Activated CD4-positive, alpha-beta T cell treated with anti-CD3 and anti-CD28 coated beads, Interleukin-2, amount 50 U/mL, for 48 hours (primary cell): ENCODE data around the gene CASP5.
A peak's percentile ranks its signal among the peaks of the same experiment; 100 is the strongest.
"Not testable (repeated sequence)": the region's sequence is repeated elsewhere in the genome, so short reads cannot be mapped to it uniquely, and the experiment has no call there.

Source experiments
- DNase-seq, 2 experiments: peaks; one replicate each; pipeline ENCODE4 v3.0.0-alpha.2; 2020

Gene CASP5

GRCh38 chr11:105023003-105023402 lies at the start of gene CASP5:
TSS of gene CASP5 (minus strand) at chr11:105023168. CDS start at chr11:105023136, 32 bp downstream.
- no peak for DNase-seq

DNA sequence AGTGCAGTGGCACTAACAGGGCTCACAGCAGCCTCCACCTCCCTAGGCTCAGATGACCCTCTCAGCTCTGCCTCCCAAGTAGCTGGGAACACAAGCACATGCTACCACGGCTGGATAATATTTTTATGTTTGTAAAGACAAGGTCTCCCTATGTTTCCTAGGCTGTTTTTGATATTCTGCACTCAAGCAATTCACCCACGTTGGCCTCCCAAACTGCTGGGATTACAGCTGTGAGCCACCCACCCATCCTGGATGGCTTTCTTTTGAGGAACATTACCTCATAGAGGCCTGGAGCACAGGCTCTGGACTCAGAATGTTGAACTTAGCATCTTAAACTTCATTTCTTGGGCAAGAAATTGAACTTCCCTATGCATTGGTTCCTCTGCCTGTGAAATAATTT lies 49.1 kb upstream of the CASP5 start:
- not testable (repeated sequence) for DNase-seq

- DNase-seq, result no peak
Observed at GRCh38 chr11:105071089-105071732, 48.2 kb upstream of the CASP5 start.

DNA sequence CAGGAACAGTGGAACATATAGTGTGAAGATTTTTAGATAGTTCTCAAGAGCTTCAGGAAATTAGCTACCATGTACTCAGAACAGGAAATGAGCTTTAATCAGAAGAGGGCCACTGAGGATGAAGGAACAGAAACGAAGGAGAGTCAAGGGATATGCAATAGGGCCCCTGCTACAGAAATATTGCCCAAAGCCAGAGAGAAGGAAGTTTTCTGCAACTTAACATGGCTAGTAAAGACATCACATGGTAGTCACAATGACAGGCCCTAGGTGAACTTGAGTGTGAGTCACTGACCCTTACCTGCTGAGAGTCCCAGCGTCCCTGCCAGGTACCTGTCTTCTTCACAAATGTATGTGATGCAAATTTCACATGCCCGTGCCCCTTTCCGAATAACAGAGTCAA lies 47.3 kb upstream of the CASP5 start:
- DNase-seq, result no peak

GRCh38 chr11:105069749-105070148 lies 46.8 kb upstream of the CASP5 start:
- DNase-seq, result not testable (repeated sequence)

DNA sequence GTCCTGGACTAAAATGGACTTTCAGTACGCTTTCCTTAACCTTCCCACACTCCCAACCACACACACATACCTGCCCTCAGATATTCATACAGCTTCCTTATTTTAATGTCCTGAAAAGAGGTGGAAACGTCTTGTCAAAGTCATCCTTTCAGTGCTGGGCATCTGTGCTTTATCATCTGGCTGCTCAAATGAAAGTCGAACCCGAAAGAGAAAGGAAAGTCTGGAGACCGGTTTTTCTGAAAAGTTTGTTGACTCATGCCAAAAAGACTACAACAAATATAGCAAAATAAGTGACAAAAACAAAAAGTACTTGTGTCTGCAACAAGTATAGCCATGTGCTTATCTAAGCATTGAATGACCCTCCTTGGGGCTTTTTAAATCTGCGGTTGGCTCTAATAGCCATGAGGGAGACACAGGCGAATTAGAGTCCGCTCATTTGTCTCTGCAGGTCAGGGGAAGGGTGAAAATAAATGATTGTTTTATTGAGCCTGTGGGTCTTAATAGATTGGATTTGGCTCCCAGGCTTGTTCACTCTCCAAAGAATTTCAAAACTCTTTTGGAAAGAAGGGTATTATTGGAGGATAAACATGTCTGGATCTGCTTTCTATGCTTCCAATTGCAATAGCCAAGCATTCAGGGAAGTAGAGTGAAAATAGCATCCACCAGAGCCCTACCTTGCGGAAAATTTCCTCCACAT lies 40.4 kb upstream of the CASP5 start:
- not testable (repeated sequence) for DNase-seq

- DNase-seq, result no peak
Observed at GRCh38 chr11:105057432-105057831, 34.5 kb upstream of the CASP5 start.

- DNase-seq, result no peak
Observed at GRCh38 chr11:105056446-105056845, 33.5 kb upstream of the CASP5 start.

DNA sequence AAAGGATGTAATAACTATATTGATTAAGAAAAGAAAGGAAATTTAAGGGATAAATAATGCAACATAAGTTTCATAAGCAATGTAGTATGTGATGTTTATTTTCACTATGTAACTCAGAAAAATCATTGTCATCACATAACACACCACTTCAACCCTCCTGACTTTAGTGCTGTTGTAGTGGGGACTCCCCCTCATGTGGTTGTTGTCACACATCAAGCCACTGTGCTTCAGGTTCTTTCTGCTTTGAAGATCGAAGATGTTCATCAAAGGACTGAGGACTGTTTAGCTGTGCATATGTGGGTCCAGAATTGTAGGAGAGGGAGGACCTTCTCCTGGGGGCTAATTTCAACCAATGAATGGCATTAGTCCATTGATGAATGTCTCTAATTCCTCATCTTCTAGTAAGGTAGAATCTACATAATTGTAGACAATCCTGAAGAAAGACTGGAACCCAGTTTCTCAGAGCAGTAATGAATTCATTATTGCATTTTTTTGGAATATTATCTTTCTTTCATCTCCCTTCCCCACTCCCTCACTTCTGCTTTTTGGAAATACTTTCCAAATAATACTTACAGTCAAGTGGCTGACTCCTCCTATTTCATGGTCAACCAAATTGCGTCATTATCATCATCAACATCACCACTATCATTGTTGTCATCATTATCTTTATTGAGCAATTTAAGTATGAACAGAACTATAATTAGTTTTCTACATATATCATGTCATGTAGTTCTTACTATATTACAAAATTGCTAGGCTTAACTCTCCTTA lies 31.9 kb upstream of the CASP5 start:
- no peak for DNase-seq

DNA sequence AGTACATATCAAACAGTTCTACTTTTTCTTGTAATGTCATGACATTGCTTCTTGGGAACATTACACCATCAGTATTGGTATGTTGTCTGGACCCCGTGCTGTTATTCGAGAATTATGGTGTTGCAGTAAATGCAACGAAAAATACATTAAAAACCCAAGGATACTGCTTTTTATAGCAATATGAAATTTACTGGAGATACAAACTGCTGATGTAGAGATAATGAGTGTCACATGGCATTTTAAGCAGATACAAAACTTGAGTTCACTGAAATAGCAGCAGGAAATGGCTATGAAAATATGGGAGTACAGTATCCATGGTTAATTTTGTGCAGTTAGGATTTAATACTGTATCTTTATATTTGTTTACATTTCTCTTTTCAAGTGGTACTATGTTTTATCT lies 29.5 kb upstream of the CASP5 start:
- DNase-seq, result no peak

GRCh38 chr11:105051559-105051958 lies 28.6 kb upstream of the CASP5 start:
- DNase-seq, result no peak

GRCh38 chr11:105049481-105049880 lies 26.5 kb upstream of the CASP5 start:
- DNase-seq, result no peak

DNA sequence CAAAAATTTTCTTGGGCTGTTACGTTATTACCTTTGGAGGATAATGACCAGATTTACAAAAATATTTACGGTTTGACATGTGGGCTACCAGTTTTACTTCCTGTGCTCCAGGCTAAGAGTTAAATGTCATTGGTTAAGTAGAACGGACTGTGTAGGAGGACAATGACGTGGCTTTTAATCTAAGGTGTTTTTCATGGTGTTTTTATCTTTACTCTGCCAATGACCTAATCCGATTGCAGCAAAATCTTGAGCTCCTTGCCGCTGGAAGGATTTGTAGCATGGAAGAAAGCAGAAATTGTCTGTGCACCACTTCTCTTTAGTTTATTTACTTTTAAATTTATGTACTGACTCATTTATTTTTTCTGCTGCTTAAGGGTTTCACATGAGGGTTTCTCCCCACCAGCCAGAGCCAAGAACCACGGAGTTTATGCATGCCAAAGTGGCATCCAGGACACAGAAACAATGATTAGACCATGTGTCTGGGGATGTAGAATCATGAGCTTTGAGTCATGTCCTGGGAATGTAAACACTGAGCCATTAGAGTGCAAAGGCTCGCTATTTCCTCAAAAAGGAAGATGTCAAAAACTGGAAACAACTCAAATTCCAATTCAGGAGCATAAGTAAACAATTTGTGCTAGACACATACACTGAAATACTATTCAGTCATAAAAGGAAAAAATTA lies 24.1 kb upstream of the CASP5 start:
- no peak for DNase-seq

GRCh38 chr11:105045676-105046296 lies 22.8 kb upstream of the CASP5 start:
- DNase-seq, result no peak

DNA sequence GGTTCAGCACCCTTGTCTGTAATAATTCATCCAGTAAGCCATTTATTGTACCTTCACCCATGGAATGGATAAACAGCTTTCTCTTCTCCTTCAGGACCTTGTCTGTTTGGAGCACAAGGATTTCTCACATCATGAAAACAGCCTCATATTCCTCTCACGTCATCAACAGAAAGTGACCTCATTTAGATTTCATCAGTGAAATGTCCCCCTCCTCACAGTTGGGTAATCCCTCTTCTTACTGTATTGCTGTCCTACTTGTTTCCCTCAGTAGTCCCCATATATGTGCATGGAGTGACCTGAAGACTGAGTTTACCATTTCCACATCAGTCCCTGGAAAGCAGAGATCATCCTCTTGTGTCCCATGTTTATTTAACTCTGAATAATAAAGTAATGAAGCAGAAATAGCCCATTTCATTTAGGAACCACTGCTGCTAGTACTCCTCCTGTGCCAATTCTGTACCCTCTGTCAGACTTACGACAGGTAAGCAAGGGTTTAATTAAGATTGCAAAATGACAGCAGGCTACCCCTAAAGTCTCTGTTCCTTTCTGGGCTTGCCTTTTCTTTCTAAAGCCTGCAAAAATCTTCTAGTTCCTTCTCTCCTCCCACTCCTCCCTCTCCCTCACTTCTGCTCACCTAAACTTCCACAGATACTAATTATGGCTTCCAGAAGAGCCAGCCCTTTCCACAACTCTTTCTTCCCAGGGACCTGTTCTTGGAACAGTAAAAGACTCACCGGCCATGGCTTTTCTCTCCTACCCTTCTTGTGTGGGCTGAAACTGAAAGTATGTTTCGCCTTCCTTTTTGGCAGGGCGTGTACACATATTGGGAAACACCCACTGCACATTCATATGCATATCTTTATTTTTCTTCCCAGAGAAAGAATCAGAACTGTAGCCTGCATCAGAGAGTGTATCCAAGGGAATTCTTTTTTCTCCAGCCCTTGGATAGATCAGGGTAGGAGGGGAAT lies 21.9 kb upstream of the CASP5 start, which contains the start of gene CARD16:
Gene CARD16 (minus strand): TSS at position 779 of the 968 bp plus-strand sequence. CDS start 38 bp downstream, at position 741.
- DNase-seq, result peak; percentile 24 to 40

GRCh38 chr11:105042178-105042577 lies 19.2 kb upstream of the CASP5 start:
- no peak for DNase-seq

GRCh38 chr11:105040703-105041102 lies 17.7 kb upstream of the CASP5 start:
- DNase-seq, result no peak

DNA sequence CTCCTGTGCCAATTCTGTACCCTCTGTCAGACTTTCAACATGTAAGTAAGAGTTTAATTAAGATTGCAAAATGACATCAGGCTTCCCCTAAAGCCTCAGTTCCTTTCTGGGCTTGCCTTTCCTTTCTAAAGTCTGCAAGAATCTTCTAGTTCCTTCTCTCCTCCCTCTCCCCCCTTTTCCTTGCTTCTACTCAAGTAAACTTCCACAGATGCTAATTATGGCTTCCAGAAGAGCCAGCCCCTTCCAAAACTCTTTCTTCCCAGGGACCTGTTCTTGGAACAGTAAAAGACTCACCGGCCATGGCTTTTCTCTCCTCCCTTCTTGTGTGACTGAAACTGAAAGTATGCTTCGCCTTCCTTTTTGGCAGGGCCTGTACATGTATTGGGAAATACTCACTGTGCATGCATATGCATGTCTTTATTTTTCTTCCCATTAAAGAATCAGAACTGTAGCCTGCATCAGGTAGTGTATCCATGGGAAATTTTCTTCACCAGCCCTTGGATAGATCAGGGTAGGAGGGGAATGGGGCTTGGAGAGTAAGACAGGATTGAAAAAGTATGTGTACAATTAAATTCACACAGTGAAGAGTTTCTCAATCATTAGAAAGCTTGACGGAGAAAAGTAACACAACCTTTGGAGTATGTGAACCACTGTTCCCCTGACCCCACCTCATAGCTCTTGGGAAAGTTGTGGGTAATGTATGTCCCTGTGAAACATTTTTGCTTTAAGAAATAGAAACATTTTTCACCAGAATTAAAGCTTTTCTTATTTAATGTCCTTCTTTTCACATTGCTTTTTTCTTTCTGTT lies 12.0 kb upstream of the CASP5 start, which contains the start of gene CASP1:
Gene CASP1 (minus strand): TSS at position 332 of the 808 bp plus-strand sequence. CDS start 31 bp downstream, at position 301.
- peak in 1 of 2 experiments; percentile 34 for DNase-seq

- DNase-seq, result not testable (repeated sequence)
Observed at GRCh38 chr11:105034388-105034787, 11.4 kb upstream of the CASP5 start.

GRCh38 chr11:105033781-105034180 lies 10.8 kb upstream of the CASP5 start:
- no peak for DNase-seq
